ENCODE data around the gene ITIH1.

Gene ITIH1

GRCh38 chr3:52830535-52831258 is 53.3 kb downstream of the ITIH1 start, which contains the start of gene ITIH4:
Gene ITIH4, minus strand, starts transcription at chr3:52830672. Its CDS starts 30 bp downstream, at chr3:52830642.
- Histone ChIP-seq H3K9me3 (no peaks in the 10 kb centered on the region), H3K27me3 (no peaks in the 10 kb centered on the region), H3K4me3 (peak within 1 kb of the TSS; percentile 38 to 58), H3K4me1 (peaks cover 0 to 81% (median 57%) of the 10 kb centered on the region in 4 donors), H3K27ac (peak within 1 kb of the TSS; percentile 90 to 92), H3K36me3 (peaks cover 16 to 36% (median 18%) of the 10 kb centered on the region in 3 donors)
- TF ChIP-seq CTCF (IDR thresholded peaks at IDR 0.05) = no peak
- peak in 1 of 2 donors; percentile 84 for DNase-seq
- intact Hi-C loops (cut with DNase I; ENCODE audit: low total_unique reads) = no loop called here

- Histone ChIP-seq H3K27ac (peak overlapping the region; percentile 90 to 92), H3K4me3 (peak overlapping the region; percentile 58), H3K4me1 (peaks cover 0 to 91% (median 65%) of the 10 kb centered on the region in 4 donors), H3K9me3 (no peaks in the 10 kb centered on the region), H3K27me3 (no peaks in the 10 kb centered on the region), H3K36me3 (peaks cover 8 to 34% (median 12%) of the 10 kb centered on the region in 3 donors)
- TF ChIP-seq CTCF (IDR thresholded peaks at IDR 0.05) = no peak
- intact Hi-C loops (cut with DNase I; ENCODE audit: low total_unique reads) = loop anchor here (2.0 kb wide), 1 partner anchor 61 kb away; no protein-coding TSS in a partner anchor
- DNase-seq = peak; percentile 85 to 96
Observed at GRCh38 chr3:52831500-52832301, 54.3 kb downstream of the ITIH1 start.

- peak overlapping the region; percentile 90 to 92 for H3K27ac ChIP-seq
- H3K36me3 ChIP-seq = peaks cover 5 to 24% (median 8%) of the 10 kb centered on the region in 3 donors
- no peak for DNase-seq
- no peak for TF ChIP-seq CTCF (IDR thresholded peaks at IDR 0.05)
- peak overlapping the region; percentile 58 for H3K4me3 ChIP-seq
- peaks cover 0 to 89% (median 67%) of the 10 kb centered on the region in 4 donors for H3K4me1 ChIP-seq
- intact Hi-C loops (cut with DNase I; ENCODE audit: low total_unique reads) = loop anchor here (2.0 kb wide), 1 partner anchor 60 kb away; no protein-coding TSS in a partner anchor
- no peaks in the 10 kb centered on the region for H3K27me3 ChIP-seq
- no peaks in the 10 kb centered on the region for H3K9me3 ChIP-seq
Observed at GRCh38 chr3:52833202-52833601, 55.8 kb downstream of the ITIH1 start.

GRCh38 chr3:52834871-52835501 is 57.6 kb downstream of the ITIH1 start, which contains the start of gene MUSTN1:
Gene MUSTN1, minus strand, starts transcription at chr3:52835019. Its CDS starts 71 bp downstream, at chr3:52834948.
- intact Hi-C loops (cut with DNase I; ENCODE audit: low total_unique reads) = no loop called here
- Histone ChIP-seq H3K27me3 (no peaks in the 10 kb centered on the region), H3K9me3 (no peaks in the 10 kb centered on the region), H3K4me3 (peak within 1 kb of the TSS; percentile 58), H3K27ac (peak within 1 kb of the TSS; percentile 90 to 92), H3K36me3 (peaks cover 5 to 33% (median 9%) of the 10 kb centered on the region in 3 donors), H3K4me1 (peaks cover 0 to 71% (median 55%) of the 10 kb centered on the region in 4 donors)
- DNase-seq = peak; percentile 77 to 91
- no peak for TF ChIP-seq CTCF (IDR thresholded peaks at IDR 0.05)

GRCh38 chr3:52835766-52836470 is 58.5 kb downstream of the ITIH1 start:
- peak overlapping the region; percentile 90 to 92 for H3K27ac ChIP-seq
- H3K4me1 ChIP-seq = peaks cover 0 to 64% (median 46%) of the 10 kb centered on the region in 4 donors
- peak overlapping the region; percentile 58 for H3K4me3 ChIP-seq

More at GRCh38 chr3:52835766-52836470, 58.5 kb downstream of the ITIH1 start:
- no peak for DNase-seq
- TF ChIP-seq CTCF (IDR thresholded peaks at IDR 0.05) = no peak
- Histone ChIP-seq H3K9me3 (no peaks in the 10 kb centered on the region), H3K36me3 (peaks cover 5 to 42% (median 13%) of the 10 kb centered on the region in 3 donors), H3K27me3 (no peaks in the 10 kb centered on the region)
- intact Hi-C loops (cut with DNase I; ENCODE audit: low total_unique reads) = no loop called here
